HFFc6 (cell line): ENCODE results near the gene PROC. TPM values are rescaled to one million over a fixed set of nuclear protein-coding genes. Genes with fewer than 3 reads are reported as not detected.

ENCODE experiments used
- DNase-seq: peaks from one replicate; pipeline ENCODE4 v3.0.0-alpha.2; 2018
- H3K27ac Mint-ChIP-seq: 2 replicates; pipeline ENCODE4 v1.8.0; 2020; ENCODE audit warnings: mild to moderate bottlenecking, mixed read lengths
- H3K27me3 Mint-ChIP-seq: 2 replicates; pipeline ENCODE4 v1.8.0; 2021; ENCODE audit warnings: mild to moderate bottlenecking, moderate library complexity, mixed read lengths; ENCODE audit not compliant: insufficient read depth
- H3K36me3 Mint-ChIP-seq: 2 replicates; pipeline ENCODE4 v1.8.0; 2021; ENCODE audit warnings: low read depth, mixed read lengths
- H3K4me1 Mint-ChIP-seq: 2 replicates; pipeline ENCODE4 v1.8.0; 2020; ENCODE audit warnings: low read depth, mixed read lengths
- H3K4me3 Mint-ChIP-seq: 2 replicates; pipeline ENCODE4 v1.8.0; 2020; ENCODE audit warnings: mild to moderate bottlenecking, moderate library complexity, mixed read lengths
- H3K9me3 Mint-ChIP-seq: 2 replicates; pipeline ENCODE4 v1.8.0; 2020; ENCODE audit warnings: mild to moderate bottlenecking, mixed read lengths
- CTCF ChIP-seq: fragments of 200-600 bp; sonication (generic); IDR thresholded peaks from 2 replicates; pipeline ENCODE4 v1.5.0; 2021; ENCODE audit warnings: antibody characterized with exemption, mild to moderate bottlenecking
- total RNA-seq, 6 experiments: library from RNA; stranded (reverse); fragmentation: NEBNext Ultra II Directional; extraction: Animal tissue kit (Norgen Biotek cat#: 25700); gene quantifications; 2 replicates in 1 of 6; 3 replicates in 5 of 6; pipeline ENCODE4 v1.2.3, GENCODE V29; 2021

The PROC gene
- total RNA-seq, 6 experiments from 2014 or later: not detected

- H3K36me3 Mint-ChIP-seq: no peaks in the 10 kb centered on the region
- no peak for DNase-seq
- H3K27ac Mint-ChIP-seq: no peak overlapping the region
- TF ChIP-seq CTCF: no peak
- H3K27me3 Mint-ChIP-seq: peaks cover 4% of the 10 kb centered on the region; the same call in 1 of the 2 replicates
- H3K9me3 Mint-ChIP-seq: no peaks in the 10 kb centered on the region
- peaks cover 46% of the 10 kb centered on the region for H3K4me1 Mint-ChIP-seq
- H3K4me3 Mint-ChIP-seq: no peak overlapping the region
These were observed 13.6 kb upstream of the PROC start for GRCh38 chr2:127404466-127405254.

- H3K4me1 Mint-ChIP-seq: peaks cover 51% of the 10 kb centered on the region
- no peaks in the 10 kb centered on the region for H3K9me3 Mint-ChIP-seq
- no peak for DNase-seq
- H3K4me3 Mint-ChIP-seq: no peak overlapping the region
- no peaks in the 10 kb centered on the region for H3K36me3 Mint-ChIP-seq
- H3K27me3 Mint-ChIP-seq: peaks cover 4% of the 10 kb centered on the region; the same call in 1 of the 2 replicates
- no peak for TF ChIP-seq CTCF
- H3K27ac Mint-ChIP-seq: no peak overlapping the region
These were observed 13.0 kb upstream of the PROC start for GRCh38 chr2:127405255-127405610.

- Mint-ChIP-seq H3K4me3 (no peak overlapping the region), H3K36me3 (no peaks in the 10 kb centered on the region), H3K4me1 (peaks cover 59% of the 10 kb centered on the region), H3K27me3 (peaks cover 4% of the 10 kb centered on the region; the same call in 1 of the 2 replicates), H3K9me3 (no peaks in the 10 kb centered on the region), H3K27ac (no peak overlapping the region)
- TF ChIP-seq CTCF: no peak
- DNase-seq: no peak
These were observed 11.8 kb upstream of the PROC start for GRCh38 chr2:127406454-127406853.

- no peak for DNase-seq
- Mint-ChIP-seq H3K27ac (peak overlapping the region; percentile 33; the same call in 1 of the 2 replicates), H3K27me3 (peaks cover 4% of the 10 kb centered on the region; the same call in 1 of the 2 replicates), H3K36me3 (no peaks in the 10 kb centered on the region), H3K4me3 (no peak overlapping the region), H3K4me1 (peaks cover 59% of the 10 kb centered on the region), H3K9me3 (no peaks in the 10 kb centered on the region)
- no peak for TF ChIP-seq CTCF
These were observed 11.1 kb upstream of the PROC start for GRCh38 chr2:127407091-127407490.

GRCh38 chr2:127407661-127408003 is 10.6 kb upstream of the PROC start:
- DNase-seq: no peak
- no peaks in the 10 kb centered on the region for H3K27me3 Mint-ChIP-seq
- TF ChIP-seq CTCF: no peak
- peaks cover 59% of the 10 kb centered on the region for H3K4me1 Mint-ChIP-seq
- no peak overlapping the region for H3K4me3 Mint-ChIP-seq
- H3K36me3 Mint-ChIP-seq: no peaks in the 10 kb centered on the region
- peak overlapping the region; percentile 33; the same call in 1 of the 2 replicates for H3K27ac Mint-ChIP-seq
- no peaks in the 10 kb centered on the region for H3K9me3 Mint-ChIP-seq
